Esophagus squamous epithelium (tissue), 4 donors: ENCODE results near the gene SLC24A4.

Experiments
- POLR2A ChIP-seq, 4 donors: fragments of 450-650 bp; IDR thresholded peaks; one replicate each; pipeline ENCODE4 v1.6.1; 2017; ENCODE audit warnings: antibody characterized with exemption in 4 of 4, mild to moderate bottlenecking in 4 of 4, moderate library complexity in 3 of 4
- TF ChIP-seq, protein P1 (sequence below), 6 experiments: fragments of 450-650 bp in 4 of 6; fragments of 200-600 bp in 2 of 6; sonication (generic) in 2 of 6; IDR thresholded peaks; one replicate each; pipeline ENCODE4 v1.5.1; 2016 to 2019; ENCODE audit warnings: antibody characterized with exemption in 6 of 6, mild to moderate bottlenecking in 4 of 6, moderate library complexity in 4 of 6

DNA sequence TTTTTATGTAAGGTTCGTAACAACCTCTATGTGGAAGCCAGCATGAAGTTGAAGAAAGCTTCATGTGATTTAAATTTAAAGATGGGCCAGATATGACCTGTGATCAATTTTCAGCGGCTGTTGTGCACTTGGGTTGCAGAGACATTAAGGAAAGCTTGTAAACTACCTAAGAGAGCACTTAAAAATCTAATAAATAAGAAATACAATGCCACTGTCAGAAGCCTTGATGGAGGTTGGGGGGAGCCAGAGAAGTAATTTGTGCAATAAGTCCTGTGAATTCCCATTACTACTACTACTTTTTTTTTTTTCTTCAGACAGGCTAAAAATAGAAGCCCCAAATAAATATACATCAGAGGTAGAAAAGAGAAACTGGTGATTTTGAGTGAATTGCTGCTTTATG is 30.3 kb upstream of the SLC24A4 start:
- TF ChIP-seq, protein P1, sequence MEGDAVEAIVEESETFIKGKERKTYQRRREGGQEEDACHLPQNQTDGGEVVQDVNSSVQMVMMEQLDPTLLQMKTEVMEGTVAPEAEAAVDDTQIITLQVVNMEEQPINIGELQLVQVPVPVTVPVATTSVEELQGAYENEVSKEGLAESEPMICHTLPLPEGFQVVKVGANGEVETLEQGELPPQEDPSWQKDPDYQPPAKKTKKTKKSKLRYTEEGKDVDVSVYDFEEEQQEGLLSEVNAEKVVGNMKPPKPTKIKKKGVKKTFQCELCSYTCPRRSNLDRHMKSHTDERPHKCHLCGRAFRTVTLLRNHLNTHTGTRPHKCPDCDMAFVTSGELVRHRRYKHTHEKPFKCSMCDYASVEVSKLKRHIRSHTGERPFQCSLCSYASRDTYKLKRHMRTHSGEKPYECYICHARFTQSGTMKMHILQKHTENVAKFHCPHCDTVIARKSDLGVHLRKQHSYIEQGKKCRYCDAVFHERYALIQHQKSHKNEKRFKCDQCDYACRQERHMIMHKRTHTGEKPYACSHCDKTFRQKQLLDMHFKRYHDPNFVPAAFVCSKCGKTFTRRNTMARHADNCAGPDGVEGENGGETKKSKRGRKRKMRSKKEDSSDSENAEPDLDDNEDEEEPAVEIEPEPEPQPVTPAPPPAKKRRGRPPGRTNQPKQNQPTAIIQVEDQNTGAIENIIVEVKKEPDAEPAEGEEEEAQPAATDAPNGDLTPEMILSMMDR (IDR thresholded peaks at IDR 0.05) = no peak
- no peak for TF ChIP-seq POLR2A (IDR thresholded peaks at IDR 0.05)
